ENCODE measurements around the gene MEF2C.

MEF2C gene

DNA sequence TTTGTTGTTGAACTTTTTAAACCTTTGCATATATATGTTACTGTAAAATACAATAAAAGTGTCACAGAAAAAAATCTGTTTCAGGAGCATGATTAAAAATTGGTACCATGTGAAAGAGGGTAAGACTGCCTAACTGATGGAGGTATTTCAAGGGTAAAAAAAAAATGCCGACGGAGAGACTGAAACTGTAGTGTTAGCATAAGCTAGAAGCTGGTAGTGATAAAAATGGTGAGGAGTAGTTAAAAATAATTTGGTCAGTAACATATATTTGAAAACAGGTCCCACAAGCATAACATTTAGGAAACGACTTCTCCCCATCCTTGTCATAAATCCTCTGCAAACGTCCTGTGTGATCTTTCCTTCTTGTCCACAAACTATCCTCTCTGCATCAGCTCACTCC lies 64.7 kb downstream of the MEF2C start:
- TF ChIP-seq, protein P1, sequence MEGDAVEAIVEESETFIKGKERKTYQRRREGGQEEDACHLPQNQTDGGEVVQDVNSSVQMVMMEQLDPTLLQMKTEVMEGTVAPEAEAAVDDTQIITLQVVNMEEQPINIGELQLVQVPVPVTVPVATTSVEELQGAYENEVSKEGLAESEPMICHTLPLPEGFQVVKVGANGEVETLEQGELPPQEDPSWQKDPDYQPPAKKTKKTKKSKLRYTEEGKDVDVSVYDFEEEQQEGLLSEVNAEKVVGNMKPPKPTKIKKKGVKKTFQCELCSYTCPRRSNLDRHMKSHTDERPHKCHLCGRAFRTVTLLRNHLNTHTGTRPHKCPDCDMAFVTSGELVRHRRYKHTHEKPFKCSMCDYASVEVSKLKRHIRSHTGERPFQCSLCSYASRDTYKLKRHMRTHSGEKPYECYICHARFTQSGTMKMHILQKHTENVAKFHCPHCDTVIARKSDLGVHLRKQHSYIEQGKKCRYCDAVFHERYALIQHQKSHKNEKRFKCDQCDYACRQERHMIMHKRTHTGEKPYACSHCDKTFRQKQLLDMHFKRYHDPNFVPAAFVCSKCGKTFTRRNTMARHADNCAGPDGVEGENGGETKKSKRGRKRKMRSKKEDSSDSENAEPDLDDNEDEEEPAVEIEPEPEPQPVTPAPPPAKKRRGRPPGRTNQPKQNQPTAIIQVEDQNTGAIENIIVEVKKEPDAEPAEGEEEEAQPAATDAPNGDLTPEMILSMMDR (IDR thresholded peaks at IDR 0.05; ENCODE audit: extremely low read depth, missing control alignments): no peak
- no peak for DNase-seq (ENCODE audit: low spot score)

DNA sequence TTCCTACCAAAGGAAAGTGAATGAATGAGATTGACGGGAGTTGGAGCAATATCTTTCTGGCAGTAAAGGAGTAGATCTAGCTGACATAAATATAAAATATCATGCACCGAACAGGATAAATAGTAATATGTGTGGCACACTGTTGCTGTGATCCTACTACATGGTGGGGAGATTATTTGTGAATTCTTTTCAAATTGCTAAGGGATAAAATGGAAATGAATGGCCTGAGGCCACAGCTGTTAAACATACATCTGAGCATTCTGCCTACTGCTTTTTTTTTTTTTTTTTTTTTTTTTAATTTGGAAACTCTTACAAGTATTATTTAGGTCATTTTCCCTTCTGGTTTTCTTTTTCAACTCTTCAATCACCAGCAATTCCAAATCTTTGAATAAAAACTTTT lies 66.8 kb downstream of the MEF2C start:
- TF ChIP-seq, protein P1 (IDR thresholded peaks at IDR 0.05; ENCODE audit: extremely low read depth, missing control alignments): no peak
- DNase-seq (ENCODE audit: low spot score): no peak

DNA sequence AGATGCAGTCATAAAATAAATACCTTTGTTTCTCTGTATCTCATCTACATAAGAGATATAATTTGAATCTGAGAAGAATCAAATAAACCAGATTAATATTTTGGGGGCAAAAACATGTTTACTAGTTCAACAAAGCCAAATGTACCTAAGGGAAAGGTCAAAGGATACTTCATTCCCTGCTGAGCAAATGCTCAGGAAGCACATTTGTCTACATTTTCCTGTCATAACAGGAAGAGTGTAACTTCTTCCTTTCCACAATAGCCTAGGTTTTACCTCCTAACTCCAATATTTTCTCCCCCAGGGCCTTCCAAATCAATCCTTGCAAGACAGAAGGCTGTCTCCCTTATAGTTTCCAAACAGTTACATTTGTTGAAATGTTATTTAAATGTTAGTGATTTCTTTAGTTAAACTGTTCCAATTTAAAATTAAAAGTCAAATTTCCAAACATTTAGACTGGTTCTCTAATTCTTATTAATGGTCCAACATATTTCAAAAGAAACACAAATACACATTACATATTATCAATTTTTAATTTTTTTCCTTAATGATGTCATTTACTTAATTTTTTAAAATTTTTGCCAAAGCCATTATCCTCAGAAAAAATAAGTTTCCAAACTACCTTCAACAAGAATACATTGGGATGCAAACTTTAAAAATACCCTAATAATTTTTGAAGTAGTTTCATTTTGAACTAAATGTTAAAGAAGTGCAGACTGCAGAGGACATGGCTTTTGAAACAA lies 67.8 kb downstream of the MEF2C start:
- TF ChIP-seq, protein P1 (IDR thresholded peaks at IDR 0.05; ENCODE audit: extremely low read depth, missing control alignments): no peak

DNA sequence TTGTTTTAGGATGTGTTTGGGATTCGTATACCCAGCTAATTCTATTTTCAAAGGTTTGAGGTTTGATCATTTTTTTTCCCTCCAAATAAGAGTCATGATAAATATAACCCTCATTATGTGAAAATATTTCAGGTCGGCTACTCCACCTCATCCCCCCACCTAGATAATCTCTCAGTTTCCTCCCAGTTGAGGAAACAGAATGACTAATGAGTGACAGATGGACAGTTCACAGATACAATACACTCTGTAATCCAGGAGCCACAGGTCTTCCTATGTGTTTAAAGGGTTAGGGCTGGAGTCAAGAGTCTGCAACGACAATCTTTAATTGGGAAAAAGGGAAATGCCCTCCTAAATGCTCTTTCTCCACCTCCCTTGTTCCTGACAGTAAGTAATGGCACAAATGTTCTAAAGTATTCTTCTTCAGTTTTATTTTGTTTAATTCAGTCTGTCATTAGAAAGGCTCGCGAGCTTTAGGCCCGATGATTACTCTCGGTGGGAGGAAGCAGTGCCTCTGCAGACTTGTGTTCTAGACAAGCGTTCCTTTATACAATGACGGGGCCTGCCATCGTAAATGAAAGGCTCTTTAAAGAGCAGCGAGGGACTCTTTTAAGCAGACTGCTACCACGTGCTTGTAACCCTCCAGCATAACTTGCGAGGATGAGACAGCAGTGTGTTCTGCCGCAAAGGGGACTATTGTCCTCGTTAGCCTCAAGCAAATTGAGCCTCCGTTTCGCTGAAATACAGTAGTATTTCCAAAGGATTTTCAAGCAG lies 69.0 kb downstream of the MEF2C start:
- TF ChIP-seq, protein P1 (IDR thresholded peaks at IDR 0.05; ENCODE audit: extremely low read depth, missing control alignments): no peak
- no peak for DNase-seq (ENCODE audit: low spot score)

More for the DNA sequence above, 67.8 kb downstream of the MEF2C start:
- no peak for DNase-seq (ENCODE audit: low spot score)

DNA sequence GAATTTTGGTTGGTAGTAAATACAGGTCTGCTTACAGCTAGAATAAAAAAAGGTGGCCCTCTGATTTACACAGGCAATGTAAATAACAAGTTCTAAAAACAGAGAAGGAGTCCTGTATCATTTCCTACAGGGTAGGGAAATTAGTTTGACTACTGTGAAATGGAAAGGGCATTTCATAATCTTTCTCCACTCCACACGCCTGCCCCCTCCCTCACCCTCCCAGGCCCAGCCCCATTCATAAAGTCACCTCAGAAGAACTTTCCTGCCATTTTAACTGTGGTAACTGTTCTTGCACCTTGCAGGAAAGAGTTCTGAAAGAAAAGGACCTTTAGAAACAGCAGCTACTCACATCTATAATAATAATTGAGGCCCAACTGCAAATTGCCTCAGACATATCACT lies 69.7 kb downstream of the MEF2C start:
- TF ChIP-seq, protein P1 (IDR thresholded peaks at IDR 0.05; ENCODE audit: extremely low read depth, missing control alignments): no peak
- no peak for DNase-seq (ENCODE audit: low spot score)

DNA sequence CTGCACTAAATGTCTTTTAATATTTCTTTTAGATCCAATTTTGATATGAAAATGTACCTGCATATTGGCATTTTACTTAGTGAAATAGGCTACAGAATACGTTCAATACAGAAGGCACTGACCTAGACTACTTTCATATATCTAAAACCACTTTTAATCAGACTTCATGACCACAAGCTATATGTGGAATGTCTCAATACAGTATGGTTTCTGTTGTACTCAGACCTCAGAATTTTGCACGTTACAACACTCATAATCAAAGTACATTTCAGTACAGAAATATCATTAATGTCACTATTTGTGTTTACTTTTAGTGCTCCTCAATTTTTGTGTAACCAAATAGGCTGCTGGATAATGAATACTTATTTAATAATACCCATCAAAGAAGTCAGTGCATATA lies 74.8 kb downstream of the MEF2C start:
- no peak for DNase-seq (ENCODE audit: low spot score)

DNA sequence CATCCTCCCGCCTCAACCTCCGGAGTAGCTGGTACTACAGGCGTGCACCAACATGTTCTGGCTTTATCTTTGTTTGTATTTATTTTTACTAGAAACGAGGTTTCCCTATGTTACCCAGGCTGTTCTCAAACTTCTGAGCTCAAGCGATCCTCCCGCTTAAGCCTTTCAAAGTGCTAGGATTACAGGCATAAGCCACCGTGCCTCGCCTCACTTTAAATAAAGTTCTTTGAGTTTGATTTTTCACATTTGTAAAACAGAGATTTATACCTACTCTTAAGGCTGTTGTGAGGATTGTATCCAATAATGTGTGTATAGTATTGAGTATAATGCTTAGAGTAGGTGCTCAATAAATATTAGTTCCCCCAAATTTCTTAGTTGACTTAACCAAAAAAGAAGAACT lies 75.7 kb downstream of the MEF2C start:
- TF ChIP-seq, protein P1 (IDR thresholded peaks at IDR 0.05; ENCODE audit: extremely low read depth, missing control alignments): no peak
- DNase-seq (ENCODE audit: low spot score): no peak

More for the DNA sequence above, 74.8 kb downstream of the MEF2C start:
- TF ChIP-seq, protein P1 (IDR thresholded peaks at IDR 0.05; ENCODE audit: extremely low read depth, missing control alignments): no peak
